Measurements from ENCODE around the gene CACNA1B. TPM values are rescaled to one million over a fixed set of nuclear protein-coding genes. Genes with fewer than 3 reads are reported as not detected.
"Not testable (repeated sequence)": the region's sequence is repeated elsewhere in the genome, so short reads cannot be mapped to it uniquely, and the experiment has no call there.

CACNA1B gene
- total and polyA plus RNA-seq, 7 experiments from 2014 or later, result 0.07 TPM; not detected in 6

- H3K27me3 ChIP-seq (ENCODE audit: control insufficient read depth in 2 of 2, insufficient read depth in 2 of 2, low read length in 2 of 2); ATAC-seq; H3K27ac ChIP-seq (ENCODE audit: low read depth, low read length); H3K9me3 Mint-ChIP-seq; H3K4me3 ChIP-seq (ENCODE audit: low read length); H3K36me3 Mint-ChIP-seq; H3K9me3 ChIP-seq (ENCODE audit: control insufficient read depth in 2 of 3, low read length in 3 of 3); H3K27ac Mint-ChIP-seq; H3K27me3 Mint-ChIP-seq; CTCF ChIA-PET; POLR2A ChIA-PET; H3K4me1 ChIP-seq (ENCODE audit: control insufficient read depth in 2 of 2, insufficient read depth in 2 of 2, low read length in 2 of 2); H3K4me1 Mint-ChIP-seq; H3K4me3 Mint-ChIP-seq; H3K36me3 ChIP-seq (ENCODE audit: control insufficient read depth in 2 of 3, insufficient read depth in 3 of 3, low read length in 3 of 3); DNase-seq; intact Hi-C loops (cut with micrococcal nuclease): not testable (repeated sequence)
Observed at GRCh38 chr9:138132946-138133705, 255.5 kb downstream of the CACNA1B start.

GRCh38 chr9:138134581-138134980, 257.0 kb downstream of the CACNA1B start:
- H3K36me3 Mint-ChIP-seq; POLR2A ChIA-PET; H3K9me3 Mint-ChIP-seq; ATAC-seq; CTCF ChIA-PET; H3K4me3 Mint-ChIP-seq; H3K36me3 ChIP-seq (ENCODE audit: control insufficient read depth in 2 of 3, insufficient read depth in 3 of 3, low read length in 3 of 3); H3K9me3 ChIP-seq (ENCODE audit: control insufficient read depth in 2 of 3, low read length in 3 of 3); H3K4me1 Mint-ChIP-seq; H3K27me3 Mint-ChIP-seq; H3K27ac Mint-ChIP-seq; H3K4me3 ChIP-seq (ENCODE audit: low read length); H3K27me3 ChIP-seq (ENCODE audit: control insufficient read depth in 2 of 2, insufficient read depth in 2 of 2, low read length in 2 of 2); intact Hi-C loops (cut with micrococcal nuclease); H3K27ac ChIP-seq (ENCODE audit: low read depth, low read length); H3K4me1 ChIP-seq (ENCODE audit: control insufficient read depth in 2 of 2, insufficient read depth in 2 of 2, low read length in 2 of 2); DNase-seq: not testable (repeated sequence)

GRCh38 chr9:138139096-138139495, 261.5 kb downstream of the CACNA1B start:
- DNase-seq; H3K27me3 ChIP-seq (ENCODE audit: control insufficient read depth in 2 of 2, insufficient read depth in 2 of 2, low read length in 2 of 2); CTCF ChIA-PET; H3K4me1 Mint-ChIP-seq; POLR2A ChIA-PET; H3K27ac Mint-ChIP-seq; intact Hi-C loops (cut with micrococcal nuclease); H3K9me3 ChIP-seq (ENCODE audit: control insufficient read depth in 2 of 3, low read length in 3 of 3); H3K9me3 Mint-ChIP-seq; H3K36me3 Mint-ChIP-seq; H3K4me1 ChIP-seq (ENCODE audit: control insufficient read depth in 2 of 2, insufficient read depth in 2 of 2, low read length in 2 of 2); H3K27ac ChIP-seq (ENCODE audit: low read depth, low read length); H3K4me3 ChIP-seq (ENCODE audit: low read length); H3K4me3 Mint-ChIP-seq; ATAC-seq; H3K36me3 ChIP-seq (ENCODE audit: control insufficient read depth in 2 of 3, insufficient read depth in 3 of 3, low read length in 3 of 3); H3K27me3 Mint-ChIP-seq: not testable (repeated sequence)

GRCh38 chr9:138140980-138141379, 263.4 kb downstream of the CACNA1B start:
- H3K4me3 ChIP-seq (ENCODE audit: low read length); H3K27ac Mint-ChIP-seq; H3K4me1 Mint-ChIP-seq; H3K36me3 ChIP-seq (ENCODE audit: control insufficient read depth in 2 of 3, insufficient read depth in 3 of 3, low read length in 3 of 3); H3K4me3 Mint-ChIP-seq; H3K9me3 Mint-ChIP-seq; H3K4me1 ChIP-seq (ENCODE audit: control insufficient read depth in 2 of 2, insufficient read depth in 2 of 2, low read length in 2 of 2); POLR2A ChIA-PET; H3K27me3 Mint-ChIP-seq; CTCF ChIA-PET; H3K27ac ChIP-seq (ENCODE audit: low read depth, low read length); H3K27me3 ChIP-seq (ENCODE audit: control insufficient read depth in 2 of 2, insufficient read depth in 2 of 2, low read length in 2 of 2); intact Hi-C loops (cut with micrococcal nuclease); DNase-seq; ATAC-seq; H3K36me3 Mint-ChIP-seq; H3K9me3 ChIP-seq (ENCODE audit: control insufficient read depth in 2 of 3, low read length in 3 of 3): not testable (repeated sequence)

GRCh38 chr9:138142528-138143244, 265.1 kb downstream of the CACNA1B start:
- H3K4me3 Mint-ChIP-seq; H3K36me3 Mint-ChIP-seq; POLR2A ChIA-PET; H3K27ac ChIP-seq (ENCODE audit: low read depth, low read length); ATAC-seq; CTCF ChIA-PET; H3K36me3 ChIP-seq (ENCODE audit: control insufficient read depth in 2 of 3, insufficient read depth in 3 of 3, low read length in 3 of 3); H3K4me1 Mint-ChIP-seq; H3K9me3 Mint-ChIP-seq; intact Hi-C loops (cut with micrococcal nuclease); H3K4me1 ChIP-seq (ENCODE audit: control insufficient read depth in 2 of 2, insufficient read depth in 2 of 2, low read length in 2 of 2); H3K27me3 Mint-ChIP-seq; H3K27me3 ChIP-seq (ENCODE audit: control insufficient read depth in 2 of 2, insufficient read depth in 2 of 2, low read length in 2 of 2); H3K4me3 ChIP-seq (ENCODE audit: low read length); DNase-seq; H3K9me3 ChIP-seq (ENCODE audit: control insufficient read depth in 2 of 3, low read length in 3 of 3): not testable (repeated sequence)
- H3K27ac Mint-ChIP-seq, result peak overlapping the region in 1 of 9 donors; percentile 41

GRCh38 chr9:138143491-138143890, 265.9 kb downstream of the CACNA1B start:
- DNase-seq; intact Hi-C loops (cut with micrococcal nuclease); H3K36me3 ChIP-seq (ENCODE audit: control insufficient read depth in 2 of 3, insufficient read depth in 3 of 3, low read length in 3 of 3); H3K4me1 Mint-ChIP-seq; POLR2A ChIA-PET; H3K36me3 Mint-ChIP-seq; H3K27ac Mint-ChIP-seq; H3K27me3 ChIP-seq (ENCODE audit: control insufficient read depth in 2 of 2, insufficient read depth in 2 of 2, low read length in 2 of 2); ATAC-seq; H3K4me3 Mint-ChIP-seq; H3K4me3 ChIP-seq (ENCODE audit: low read length); H3K4me1 ChIP-seq (ENCODE audit: control insufficient read depth in 2 of 2, insufficient read depth in 2 of 2, low read length in 2 of 2); H3K9me3 Mint-ChIP-seq; H3K9me3 ChIP-seq (ENCODE audit: control insufficient read depth in 2 of 3, low read length in 3 of 3); H3K27ac ChIP-seq (ENCODE audit: low read depth, low read length); CTCF ChIA-PET; H3K27me3 Mint-ChIP-seq: not testable (repeated sequence)

- H3K27me3 ChIP-seq (ENCODE audit: control insufficient read depth in 2 of 2, insufficient read depth in 2 of 2, low read length in 2 of 2); H3K4me1 ChIP-seq (ENCODE audit: control insufficient read depth in 2 of 2, insufficient read depth in 2 of 2, low read length in 2 of 2); H3K9me3 Mint-ChIP-seq; H3K4me3 ChIP-seq (ENCODE audit: low read length); CTCF ChIA-PET; H3K36me3 ChIP-seq (ENCODE audit: control insufficient read depth in 2 of 3, insufficient read depth in 3 of 3, low read length in 3 of 3); H3K27ac Mint-ChIP-seq; H3K4me1 Mint-ChIP-seq; intact Hi-C loops (cut with micrococcal nuclease); POLR2A ChIA-PET; H3K36me3 Mint-ChIP-seq; ATAC-seq; H3K27ac ChIP-seq (ENCODE audit: low read depth, low read length); H3K9me3 ChIP-seq (ENCODE audit: control insufficient read depth in 2 of 3, low read length in 3 of 3): not testable (repeated sequence)
- H3K4me3 Mint-ChIP-seq, result peak overlapping the region in 1 of 10 donors; percentile 33
- peaks cover 5 to 12% (median 6%) of the 10 kb centered on the region in 5 donors for H3K27me3 Mint-ChIP-seq
- peak in 4 of 9 donors; percentile 16 to 35 (median 23) for DNase-seq
Observed at GRCh38 chr9:138147556-138147955, 270.0 kb downstream of the CACNA1B start.

All from naive thymus-derived CD4-positive, alpha-beta T cell (primary cell).